ENCODE data around the gene SELL.

- no peak for TF ChIP-seq CTCF (IDR thresholded peaks at IDR 0.05; ENCODE audit: insufficient read depth, low read length)
- TF ChIP-seq POLR2AphosphoS5 (IDR thresholded peaks at IDR 0.05; ENCODE audit: low read depth) = no peak
Observed at GRCh38 chr1:169745015-169745861, 33.8 kb upstream of the SELL start.
